ENCODE measurements around the gene GIPR.
"Not testable (repeated sequence)": the region's sequence is repeated elsewhere in the genome, so short reads cannot be mapped to it uniquely, and the experiment has no call there.

DNA sequence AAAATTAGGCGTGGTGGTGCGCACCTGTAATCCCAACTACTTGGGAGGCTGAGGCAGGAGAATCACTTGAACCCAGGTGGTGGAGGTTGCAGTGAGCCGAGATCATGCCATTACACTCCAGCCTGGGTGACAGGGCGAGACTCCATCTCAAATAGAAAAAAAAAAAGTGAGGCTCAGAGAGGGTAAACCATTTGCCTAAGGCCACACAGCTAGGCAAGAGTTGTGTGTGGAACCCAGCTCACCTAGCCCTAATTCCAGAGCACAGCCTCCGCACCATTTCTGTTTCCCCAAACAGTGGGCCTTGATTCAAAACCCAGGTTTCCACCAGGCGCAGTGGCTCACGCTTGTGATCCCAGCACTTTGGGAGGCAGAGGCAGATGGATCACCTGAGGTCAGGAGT is 39.8 kb upstream of the GIPR start:
- TF ChIP-seq, protein P1, sequence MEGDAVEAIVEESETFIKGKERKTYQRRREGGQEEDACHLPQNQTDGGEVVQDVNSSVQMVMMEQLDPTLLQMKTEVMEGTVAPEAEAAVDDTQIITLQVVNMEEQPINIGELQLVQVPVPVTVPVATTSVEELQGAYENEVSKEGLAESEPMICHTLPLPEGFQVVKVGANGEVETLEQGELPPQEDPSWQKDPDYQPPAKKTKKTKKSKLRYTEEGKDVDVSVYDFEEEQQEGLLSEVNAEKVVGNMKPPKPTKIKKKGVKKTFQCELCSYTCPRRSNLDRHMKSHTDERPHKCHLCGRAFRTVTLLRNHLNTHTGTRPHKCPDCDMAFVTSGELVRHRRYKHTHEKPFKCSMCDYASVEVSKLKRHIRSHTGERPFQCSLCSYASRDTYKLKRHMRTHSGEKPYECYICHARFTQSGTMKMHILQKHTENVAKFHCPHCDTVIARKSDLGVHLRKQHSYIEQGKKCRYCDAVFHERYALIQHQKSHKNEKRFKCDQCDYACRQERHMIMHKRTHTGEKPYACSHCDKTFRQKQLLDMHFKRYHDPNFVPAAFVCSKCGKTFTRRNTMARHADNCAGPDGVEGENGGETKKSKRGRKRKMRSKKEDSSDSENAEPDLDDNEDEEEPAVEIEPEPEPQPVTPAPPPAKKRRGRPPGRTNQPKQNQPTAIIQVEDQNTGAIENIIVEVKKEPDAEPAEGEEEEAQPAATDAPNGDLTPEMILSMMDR (tag by site-specific recombination; IDR thresholded peaks at IDR 0.05) = not testable (repeated sequence)
- not testable (repeated sequence) for TF ChIP-seq ZEB2 (tag by site-specific recombination; IDR thresholded peaks at IDR 0.05); ZNF274 (IDR thresholded peaks at IDR 0.05; ENCODE audit: low read length); ZNF274 (tag by site-specific recombination; IDR thresholded peaks at IDR 0.05; ENCODE audit: borderline replicate concordance); YY1 (tag by site-specific recombination; IDR thresholded peaks at IDR 0.05)
- TF ChIP-seq, protein P2, sequence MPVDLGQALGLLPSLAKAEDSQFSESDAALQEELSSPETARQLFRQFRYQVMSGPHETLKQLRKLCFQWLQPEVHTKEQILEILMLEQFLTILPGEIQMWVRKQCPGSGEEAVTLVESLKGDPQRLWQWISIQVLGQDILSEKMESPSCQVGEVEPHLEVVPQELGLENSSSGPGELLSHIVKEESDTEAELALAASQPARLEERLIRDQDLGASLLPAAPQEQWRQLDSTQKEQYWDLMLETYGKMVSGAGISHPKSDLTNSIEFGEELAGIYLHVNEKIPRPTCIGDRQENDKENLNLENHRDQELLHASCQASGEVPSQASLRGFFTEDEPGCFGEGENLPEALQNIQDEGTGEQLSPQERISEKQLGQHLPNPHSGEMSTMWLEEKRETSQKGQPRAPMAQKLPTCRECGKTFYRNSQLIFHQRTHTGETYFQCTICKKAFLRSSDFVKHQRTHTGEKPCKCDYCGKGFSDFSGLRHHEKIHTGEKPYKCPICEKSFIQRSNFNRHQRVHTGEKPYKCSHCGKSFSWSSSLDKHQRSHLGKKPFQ (tag by site-specific recombination; IDR thresholded peaks at IDR 0.05) = not testable (repeated sequence)
